Measurements from ENCODE around the gene VDAC2.

The VDAC2 gene

DNA sequence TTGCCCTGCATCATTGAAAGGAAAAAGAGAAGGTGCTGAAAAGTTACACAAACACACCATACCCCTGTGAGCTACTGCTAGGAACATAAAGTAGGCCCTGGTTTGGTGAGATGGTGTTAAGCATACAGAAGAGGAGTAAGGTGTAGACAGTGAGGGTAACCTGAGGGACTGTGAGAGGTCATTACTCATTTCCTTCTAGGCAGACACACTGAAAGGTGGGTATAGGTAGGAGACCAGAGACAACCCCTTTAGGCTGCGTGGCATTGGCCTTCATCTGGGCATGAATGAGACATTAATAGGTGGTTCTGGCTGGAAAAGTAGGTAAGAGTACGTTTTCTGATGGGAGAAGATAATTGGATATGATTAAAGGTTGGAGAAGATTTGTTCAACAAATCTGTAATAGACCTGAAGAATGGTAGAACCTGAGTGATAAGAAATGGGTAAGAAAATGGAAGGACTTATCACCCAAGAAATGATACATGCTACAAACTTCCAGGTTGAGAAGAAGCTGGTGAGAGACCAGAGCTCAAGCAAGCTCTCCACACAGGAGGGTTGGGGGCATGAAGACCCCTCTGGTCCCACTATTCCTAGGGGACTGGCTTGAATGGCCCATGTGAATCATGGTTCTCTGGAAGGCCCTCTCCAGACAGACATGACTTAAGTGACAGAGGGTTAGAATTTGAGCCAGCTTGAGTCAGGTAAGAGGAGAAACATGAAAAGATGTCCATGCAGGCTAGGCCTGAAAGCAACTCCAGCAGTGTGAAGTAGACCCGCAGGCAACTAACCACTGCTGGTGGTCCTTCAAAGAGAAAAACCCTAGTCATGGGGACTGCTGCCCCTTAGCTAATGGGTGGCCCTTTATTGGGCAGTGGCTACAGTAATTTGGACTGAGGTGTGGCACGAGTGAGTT, 21.3 kb downstream of the VDAC2 start:
- DNase-seq (ENCODE audit: low spot score) = no peak

DNA sequence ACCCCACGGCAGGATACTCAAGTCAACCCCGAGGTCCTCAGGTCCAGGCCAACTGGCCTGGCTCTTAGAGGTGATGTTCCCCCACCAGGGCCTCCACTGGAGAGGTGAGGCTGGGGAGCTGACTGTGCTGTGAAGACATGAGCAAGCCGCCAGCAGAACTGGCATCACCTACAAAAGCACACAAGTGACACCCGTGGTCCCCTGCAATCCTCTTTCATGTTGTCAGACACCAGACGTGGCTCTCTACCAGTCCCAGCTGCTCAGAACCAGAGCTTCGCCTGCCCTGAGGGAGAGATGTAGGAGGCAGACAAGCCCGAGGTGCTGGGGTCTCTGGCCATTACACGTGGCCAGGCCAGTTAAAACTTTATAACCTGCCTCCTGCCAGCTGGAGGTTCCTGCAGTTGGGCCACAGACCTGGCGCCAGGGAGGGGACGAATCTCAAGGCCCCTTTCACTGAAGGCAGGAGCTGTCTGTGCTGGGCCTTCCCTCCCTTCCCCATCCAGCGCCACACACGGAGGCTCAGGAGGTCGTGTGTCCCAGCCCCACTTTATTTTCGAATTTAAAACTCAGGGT, 22.9 kb downstream of the VDAC2 start:
- no peak for DNase-seq (ENCODE audit: low spot score)

DNA sequence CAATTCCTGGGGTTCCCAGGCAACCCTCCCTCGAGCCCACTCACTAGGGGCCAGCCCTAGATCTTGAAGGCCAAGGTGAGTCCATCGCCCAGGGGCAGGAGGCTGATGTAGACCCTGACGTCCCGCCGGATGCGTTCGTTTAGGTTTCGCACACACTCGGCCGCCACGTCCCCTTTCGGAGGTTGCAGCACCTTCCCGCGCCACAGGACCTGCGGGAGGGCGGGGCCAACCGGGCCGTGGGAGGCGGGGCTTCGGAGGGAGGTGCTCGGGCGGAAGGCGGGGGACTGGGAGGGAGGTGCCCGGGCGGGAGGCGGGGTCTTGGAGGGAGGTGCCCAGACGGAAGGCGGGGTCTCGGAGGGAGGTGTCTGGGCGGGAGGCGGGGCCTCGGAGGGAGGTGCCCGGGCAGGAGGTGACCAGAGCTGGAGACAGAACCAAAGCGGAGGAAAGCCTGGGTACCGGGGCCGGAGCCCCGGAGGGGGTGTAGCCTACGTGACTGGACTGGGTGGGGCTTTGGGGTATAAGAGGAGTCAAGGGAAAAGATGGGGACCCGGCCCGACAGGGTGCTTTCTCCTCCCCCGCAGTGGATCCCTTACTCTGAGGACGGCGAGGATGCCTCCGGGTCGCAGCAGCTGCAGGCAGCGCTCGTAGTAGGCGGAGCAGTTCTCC, 23.6 kb downstream of the VDAC2 start:
- peak; percentile 95 for DNase-seq (ENCODE audit: low spot score)

DNA sequence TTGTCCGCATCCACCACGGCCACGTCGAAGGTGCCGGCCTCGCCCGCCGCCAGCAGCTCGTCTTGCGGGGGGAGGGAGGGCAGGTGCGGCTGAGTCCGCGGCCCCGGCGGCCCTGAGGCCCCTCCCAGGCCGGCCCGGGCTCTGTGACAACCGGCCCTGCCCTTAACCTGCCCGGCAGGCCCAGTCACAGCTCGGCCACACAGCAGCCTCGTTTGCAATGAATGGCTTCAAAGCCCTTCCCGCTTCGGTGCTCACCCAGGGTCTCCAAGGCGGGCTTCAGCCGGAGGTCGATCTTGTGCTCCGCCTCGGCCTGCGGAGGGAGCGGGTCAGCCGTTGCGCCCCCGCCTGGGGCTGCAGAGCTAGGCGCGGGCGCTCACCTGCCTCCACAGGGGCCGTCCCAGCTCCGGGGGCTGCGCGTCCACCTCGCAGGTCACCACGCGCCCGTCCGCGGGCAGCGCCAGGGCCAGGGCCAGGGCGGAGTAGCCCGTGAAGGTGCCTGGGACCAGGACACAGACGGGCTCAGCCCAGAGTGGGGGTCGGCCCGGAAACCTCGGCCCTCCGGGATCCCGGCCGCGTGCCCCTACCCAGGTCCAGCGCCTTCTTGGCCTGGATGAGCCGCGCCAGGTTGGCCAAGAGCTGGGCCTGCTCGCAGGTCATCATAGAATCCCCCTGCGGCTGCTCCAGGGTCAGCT, 24.2 kb downstream of the VDAC2 start:
- DNase-seq (ENCODE audit: low spot score) = no peak

DNA sequence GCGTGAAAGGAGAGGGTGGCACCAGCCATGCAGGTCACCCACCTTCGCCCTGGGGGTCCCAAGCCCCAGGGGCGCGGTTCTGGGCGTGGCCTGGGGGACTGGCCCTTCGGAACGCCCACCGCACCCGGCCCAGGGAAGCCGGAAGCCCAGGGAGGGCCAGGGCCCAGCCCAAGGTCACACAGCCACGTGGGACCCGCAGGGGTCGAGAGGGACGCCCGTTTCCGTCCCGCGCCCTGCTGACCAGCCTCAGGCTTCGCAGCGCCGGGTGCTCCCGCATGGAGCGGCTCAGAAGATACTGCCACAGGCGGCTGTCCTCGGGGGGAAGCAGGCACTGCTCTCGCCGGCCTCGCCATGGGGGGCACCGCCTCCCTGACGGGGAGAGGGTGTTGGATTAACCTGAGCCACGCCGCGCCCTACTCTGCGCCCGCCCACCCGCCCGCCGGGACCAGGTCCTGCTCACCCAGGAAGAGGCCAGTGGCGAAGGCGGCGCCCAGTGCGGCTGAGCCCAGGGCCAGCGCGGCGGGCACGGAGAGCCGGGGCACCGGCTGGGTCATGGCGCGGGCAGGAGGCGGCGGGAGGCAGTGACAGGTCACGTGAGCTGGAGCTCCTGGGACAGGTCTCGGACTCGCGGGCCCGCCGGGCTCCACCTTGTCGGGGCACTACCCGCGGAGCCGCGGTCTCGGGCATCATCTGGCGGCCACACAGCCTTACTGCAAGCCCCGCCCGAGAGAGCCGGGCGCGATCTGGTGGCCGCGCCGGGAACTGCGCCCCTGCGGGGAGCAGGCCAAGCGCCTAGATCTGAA, 25.0 kb downstream of the VDAC2 start, which contains the start of gene COMTD1:
Gene COMTD1, minus strand, starts transcription at position 583 of the 803 bp plus-strand sequence. Its CDS starts 29 bp downstream, at position 554.
- peak; percentile 95 for DNase-seq (ENCODE audit: low spot score)

DNA sequence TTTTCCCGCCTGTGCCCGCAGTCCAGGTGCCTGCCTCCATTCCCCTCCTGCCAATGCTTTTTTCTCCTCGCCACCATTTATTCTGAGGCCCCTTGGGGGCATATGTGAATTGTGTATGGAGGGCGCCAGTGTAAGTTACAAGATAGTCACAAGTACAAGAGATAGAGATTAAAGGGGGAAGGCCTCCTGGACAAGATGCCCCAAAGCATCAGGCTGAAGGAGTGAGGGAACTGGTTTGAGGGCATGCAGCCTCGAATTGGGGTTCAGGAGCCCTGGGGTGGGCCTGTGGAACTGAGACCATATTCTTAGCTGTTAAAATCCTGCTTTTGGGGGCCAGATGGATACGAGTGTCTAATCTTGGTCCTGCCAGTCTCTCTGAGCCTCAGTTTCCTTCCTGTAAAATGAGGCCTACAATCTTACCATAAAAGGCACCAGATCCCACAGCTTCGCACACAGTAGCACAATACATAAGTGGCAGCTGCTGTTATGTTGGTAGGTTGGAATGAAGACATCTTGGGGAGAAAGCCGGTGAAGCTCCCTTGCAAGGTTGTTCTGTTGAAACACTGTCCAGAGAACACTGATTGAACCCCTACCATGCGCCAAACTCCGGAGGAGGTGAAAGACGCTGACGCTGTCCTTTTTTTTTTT, 25.7 kb downstream of the VDAC2 start:
- no peak for DNase-seq (ENCODE audit: low spot score)

DNA sequence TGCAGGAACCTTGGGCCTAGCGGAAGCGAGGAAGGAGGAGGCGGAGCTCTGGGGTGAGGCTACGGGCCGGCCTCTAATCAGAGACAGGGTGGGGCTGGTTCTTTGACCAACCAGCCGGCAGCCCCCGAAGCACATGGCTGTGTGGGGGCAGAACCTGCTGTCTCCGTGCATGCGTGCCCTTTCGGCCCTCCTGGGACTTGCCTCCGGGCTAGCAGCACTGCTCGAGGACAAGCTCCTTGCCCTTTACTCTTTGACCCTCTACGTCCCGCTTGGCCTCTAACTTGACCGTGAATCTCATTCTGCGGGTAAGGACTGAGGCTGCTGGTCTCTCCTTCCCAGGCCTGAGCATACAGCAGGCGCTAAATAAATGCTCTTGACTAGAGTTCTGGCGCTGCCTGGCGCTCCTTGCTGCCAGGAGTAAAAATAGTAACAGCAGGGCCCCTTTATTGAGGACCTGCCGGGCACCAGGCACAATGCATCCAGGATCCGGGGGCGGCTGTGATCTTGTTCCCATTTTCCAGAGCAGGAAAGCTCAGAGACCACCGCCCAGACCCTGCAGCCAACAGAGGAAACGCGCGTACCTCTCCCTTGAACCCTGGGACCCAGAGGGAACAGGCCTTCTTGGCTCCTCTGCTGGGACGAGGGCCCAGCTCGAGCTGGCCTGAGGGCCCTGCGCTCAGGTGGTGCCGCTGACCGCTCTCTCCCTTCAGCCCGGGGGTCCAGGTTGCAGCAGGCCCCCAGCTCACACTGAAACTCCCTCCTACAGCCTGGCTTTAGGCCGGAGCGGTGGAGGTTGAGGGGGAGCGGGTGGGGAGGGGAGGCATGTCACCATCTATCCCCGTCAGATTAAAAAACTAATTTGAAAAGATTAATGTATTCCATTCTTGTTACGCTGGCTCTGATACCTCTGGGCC, 27.8 kb downstream of the VDAC2 start:
- no peak for DNase-seq (ENCODE audit: low spot score)

DNA sequence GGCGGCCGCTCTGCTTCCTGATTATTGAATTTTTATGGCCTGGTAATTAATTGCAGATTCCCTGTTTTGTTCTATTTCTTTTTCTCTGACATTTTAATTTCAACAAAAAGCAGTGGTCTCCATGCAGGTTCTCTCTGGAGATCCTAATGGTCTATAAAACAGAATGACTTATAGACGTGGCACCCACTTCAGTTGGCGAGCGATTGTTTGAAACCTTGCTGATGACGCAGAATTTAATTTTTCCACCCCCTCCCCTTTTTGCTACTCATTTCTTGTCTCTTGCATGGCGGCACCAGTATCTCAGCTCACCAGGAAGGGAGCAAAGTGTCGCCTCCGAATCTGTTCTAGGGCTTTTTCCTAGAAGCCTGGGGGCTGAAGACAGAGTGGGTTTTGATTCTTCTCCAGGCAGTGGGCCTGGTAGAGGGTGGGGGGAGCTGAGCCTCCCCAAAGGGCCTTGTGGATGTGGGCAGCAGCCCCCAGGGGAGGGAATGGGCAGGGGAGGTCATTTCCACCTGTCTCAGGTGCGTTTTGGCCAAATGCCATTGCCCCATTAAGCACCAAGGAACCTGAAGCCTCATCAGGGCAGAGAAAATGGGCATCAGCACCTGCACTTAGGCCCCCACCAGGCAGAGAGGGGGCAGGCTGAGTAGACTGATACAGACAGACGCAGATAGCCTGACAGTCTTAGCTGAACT, 28.6 kb downstream of the VDAC2 start:
- no peak for DNase-seq (ENCODE audit: low spot score)

DNA sequence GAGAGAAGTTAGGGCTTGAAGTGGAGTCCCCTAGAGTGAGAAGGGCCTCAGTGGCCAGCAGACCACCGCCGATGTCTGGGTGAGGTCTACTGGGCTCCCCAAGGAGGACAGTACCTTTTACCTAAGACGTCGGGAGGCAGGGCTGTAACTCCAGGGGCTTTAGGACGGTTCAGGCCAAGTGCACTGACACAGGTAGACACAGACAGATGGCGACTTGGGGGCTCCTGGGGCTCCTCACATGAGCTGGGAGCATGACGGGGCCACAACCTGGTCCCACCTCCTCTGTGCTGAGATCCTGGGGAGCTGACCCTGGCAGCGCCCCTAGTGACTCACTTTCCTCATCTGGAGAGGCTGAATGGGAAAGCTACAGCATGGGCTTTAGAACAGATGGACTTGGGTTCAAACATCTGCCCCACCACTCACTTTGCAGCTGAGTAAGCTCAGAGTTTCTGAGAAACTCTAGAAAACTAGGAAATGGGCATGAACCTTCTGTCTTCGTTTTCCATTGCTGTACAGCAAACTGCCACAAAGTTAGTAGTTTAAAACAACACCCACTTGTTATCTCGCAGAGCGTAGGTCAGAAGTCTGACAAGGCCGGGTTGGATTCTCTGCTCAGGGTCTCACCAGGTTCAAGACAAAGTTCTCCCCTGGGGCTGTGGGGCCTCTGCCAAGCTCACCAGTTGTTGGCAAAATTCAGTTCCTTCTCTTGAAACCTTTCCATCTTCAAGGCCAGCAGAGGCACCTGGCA, 29.9 kb downstream of the VDAC2 start:
- no peak for DNase-seq (ENCODE audit: low spot score)

DNA sequence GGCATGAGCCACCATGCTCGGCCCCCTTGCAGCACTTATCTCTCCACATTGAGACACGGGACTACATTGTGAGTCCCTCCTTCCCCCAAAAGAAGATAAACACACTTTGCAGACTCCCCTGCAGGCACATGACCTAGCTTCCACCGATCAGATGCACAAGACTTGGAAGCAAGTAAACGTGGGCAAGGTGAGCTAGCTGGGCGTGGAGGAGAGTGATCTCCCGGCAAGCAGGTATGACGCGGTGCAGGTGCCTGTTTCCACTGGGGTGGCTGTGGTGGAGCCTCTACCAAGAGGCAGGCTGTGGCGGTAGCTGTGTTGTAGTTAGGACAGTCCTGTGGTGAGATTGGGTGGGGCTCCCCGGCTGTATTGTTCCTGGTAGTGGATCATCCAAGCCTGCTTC, 32.8 kb downstream of the VDAC2 start:
- DNase-seq (ENCODE audit: low spot score) = no peak

DNA sequence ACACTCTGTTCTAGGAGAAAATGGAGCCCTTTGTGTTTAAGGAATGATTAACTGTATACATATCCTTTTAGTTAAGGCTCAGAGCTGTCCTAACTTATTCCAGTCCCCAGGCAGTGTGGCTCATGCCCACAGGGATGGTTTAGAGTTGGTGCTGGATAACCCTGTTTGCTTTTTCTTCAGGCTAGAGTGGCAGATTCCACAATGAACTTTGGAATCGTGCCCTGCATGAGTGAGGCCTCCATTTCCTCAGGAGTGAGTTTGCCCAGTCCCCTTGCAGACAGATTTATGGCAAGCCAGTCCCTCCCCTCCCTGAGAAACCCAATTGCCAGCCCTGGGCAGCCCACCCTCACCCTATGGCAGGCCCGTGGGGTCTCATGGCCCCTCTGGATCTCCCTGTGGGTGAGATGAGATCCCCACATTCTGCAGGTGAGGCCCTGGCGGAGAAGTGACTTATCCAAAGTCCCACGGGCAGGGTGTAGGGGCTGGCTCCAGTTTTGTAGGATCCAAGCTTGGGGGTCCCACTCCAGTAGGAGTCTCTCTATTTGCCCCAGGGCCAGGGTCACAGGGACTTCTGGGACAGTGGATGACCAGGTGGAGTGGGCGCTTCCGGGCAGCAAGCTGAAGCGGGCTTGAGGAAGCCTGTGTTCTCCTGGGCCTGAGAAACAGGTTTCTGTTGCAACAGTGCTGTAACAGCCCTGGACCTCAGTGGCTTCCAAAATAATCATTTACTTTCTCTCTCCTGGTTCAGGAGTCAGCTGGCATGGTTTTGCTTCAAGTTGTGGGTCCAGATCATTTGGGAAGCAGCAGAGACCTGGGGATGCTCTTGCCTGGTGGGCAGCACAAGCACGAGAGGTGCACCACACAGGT, 34.1 kb downstream of the VDAC2 start:
- no peak for DNase-seq (ENCODE audit: low spot score)

DNA sequence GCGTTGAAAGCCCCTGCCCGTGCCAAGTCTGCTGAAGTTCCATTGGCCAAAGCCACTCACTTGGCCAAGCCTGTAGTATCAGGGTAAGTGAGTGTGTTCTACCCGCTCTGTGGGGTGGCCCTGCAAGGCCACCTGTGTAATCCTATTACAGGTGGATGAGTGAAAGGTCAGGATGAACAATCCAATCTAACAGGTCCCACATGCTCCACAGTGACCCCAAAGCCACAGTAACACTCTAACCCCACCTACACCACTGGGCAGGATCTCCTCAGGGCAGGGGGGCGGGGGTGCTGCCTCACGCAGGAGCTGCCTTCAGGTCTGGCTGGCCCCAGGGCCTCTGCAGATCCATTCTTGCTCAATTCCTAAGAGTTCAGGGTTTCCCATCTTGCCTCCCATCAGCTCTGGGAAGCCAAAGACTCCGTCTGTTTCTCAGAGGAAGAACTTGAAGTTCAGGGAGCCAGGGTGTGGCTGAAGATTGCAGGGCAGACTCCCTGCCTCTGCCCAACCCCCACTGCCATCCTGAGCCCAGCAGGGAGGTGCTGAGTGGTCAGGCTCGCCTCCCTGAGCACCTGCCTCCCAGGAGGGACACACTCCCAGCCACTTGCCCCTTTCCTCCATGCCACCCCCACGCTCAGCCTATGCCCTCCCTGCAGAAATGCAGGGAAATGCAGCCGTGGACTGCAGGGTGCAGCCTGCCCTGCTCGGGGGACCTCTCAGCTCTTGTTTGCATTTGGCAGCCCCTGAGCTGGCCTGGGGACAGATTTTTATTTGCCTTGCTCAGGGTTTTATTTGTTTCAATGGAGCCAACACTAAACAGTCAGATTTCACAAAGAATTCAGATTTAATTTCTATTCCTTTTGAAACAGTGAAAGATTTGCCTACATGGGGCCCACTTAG, 35.0 kb downstream of the VDAC2 start:
- no peak for DNase-seq (ENCODE audit: low spot score)

DNA sequence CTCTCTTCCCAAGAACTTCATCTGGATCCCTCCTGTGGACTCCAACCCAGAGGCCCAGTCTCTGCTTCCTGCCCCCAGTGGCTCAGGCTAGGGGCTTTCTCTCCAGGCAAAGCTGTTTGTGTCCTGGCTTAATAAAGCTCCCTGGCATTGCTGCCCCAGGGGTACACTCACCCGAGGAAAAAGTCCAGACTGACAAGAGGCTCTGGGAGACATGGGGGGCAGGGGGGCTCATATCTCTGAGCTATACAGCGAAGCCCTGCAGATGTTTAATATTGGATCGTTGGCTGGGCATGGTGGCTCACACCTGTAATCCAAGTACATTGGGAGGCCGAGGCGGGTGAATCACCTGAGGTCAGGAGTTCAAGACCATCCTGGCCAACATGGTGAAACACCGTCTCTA, 35.9 kb downstream of the VDAC2 start:
- no peak for DNase-seq (ENCODE audit: low spot score)

DNA sequence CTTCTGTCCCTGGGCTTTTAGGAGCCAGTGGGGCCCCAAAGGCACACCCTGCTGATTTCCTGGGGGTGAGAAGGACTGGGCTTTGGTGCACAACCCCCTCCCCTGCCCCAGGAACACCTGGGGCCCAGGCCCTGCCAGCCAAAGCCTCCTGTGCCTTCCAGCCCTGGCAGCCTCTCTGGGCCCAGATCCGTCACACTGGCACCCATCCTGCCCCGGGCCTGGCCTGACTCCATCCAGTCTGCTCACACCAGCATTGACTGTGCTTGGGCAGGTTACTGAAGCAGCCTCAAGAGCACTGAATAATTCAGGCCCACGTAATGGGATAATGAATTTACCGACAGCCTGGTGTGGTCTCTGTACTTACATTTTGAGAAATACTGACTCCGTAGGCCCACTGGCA, 37.2 kb downstream of the VDAC2 start:
- no peak for DNase-seq (ENCODE audit: low spot score)

DNA sequence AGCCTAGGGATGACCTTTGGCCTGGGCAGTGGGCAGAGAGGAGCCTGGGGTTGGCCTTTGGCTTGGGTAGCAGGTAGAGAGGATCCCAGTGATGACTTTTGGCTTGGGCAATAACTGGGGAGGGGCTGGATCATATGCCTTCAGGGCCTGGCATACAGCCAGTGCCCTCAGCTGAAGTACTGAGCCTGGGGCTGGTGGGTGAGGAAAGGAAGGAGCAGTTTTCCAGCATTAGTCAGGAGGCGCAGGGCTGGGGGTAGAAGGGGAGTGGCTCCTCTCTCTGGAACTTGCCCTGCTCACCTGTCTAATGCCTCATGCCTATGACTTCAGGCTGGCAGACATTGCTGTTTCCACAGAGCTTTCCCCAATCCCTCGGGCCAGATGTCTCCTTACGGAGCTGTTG, 40.3 kb downstream of the VDAC2 start:
- DNase-seq (ENCODE audit: low spot score) = no peak
